Transverse colon (tissue), 4 donors: ENCODE measurements around the gene LARP6. TPM values are rescaled to one million over a fixed set of nuclear protein-coding genes. Genes with fewer than 3 reads are reported as not detected.

Experiments used
- DNase-seq: peaks from one replicate; pipeline ENCODE4 v3.0.0-alpha.2; 2019
- H3K27ac ChIP-seq, 4 donors: fragments of 200-600 bp; sonication (generic); 2 replicates each; pipeline ENCODE4 v1.5.1; 2016 to 2018; ENCODE audit warnings: inconsistent platforms in 4 of 4
- H3K27me3 ChIP-seq: fragments of 200-600 bp; sonication (generic); 2 replicates; pipeline ENCODE4 v1.5.1; 2017; ENCODE audit warnings: inconsistent platforms
- H3K36me3 ChIP-seq, 4 donors: fragments of 200-600 bp; sonication (generic); 2 replicates each; pipeline ENCODE4 v1.5.1; 2017 to 2019; ENCODE audit warnings: inconsistent platforms in 4 of 4
- H3K4me1 ChIP-seq, 4 donors: fragments of 200-600 bp; sonication (generic); 2 replicates each; pipeline ENCODE4 v1.5.1; 2017 to 2020; ENCODE audit warnings: inconsistent platforms in 4 of 4
- H3K4me3 ChIP-seq, 4 donors: fragments of 200-600 bp; sonication (generic); 1 replicate in 1 of 4; 2 replicates in 3 of 4; pipeline versions ENCODE4 v1.5.1 to v1.6.1; 2017 to 2019; ENCODE audit warnings: inconsistent platforms in 4 of 4
- H3K9me3 ChIP-seq, 2 donors: fragments of 200-600 bp; sonication (generic); 2 replicates each; pipeline ENCODE4 v1.5.1; 2017 to 2019; ENCODE audit warnings: inconsistent platforms in 2 of 2
- CTCF ChIP-seq, 5 experiments: fragments of 200-600 bp in 3 of 5; fragments of 450-650 bp in 2 of 5; sonication (generic) in 3 of 5; IDR thresholded peaks; 1 replicate in 2 of 5; 2 replicates in 3 of 5; pipeline ENCODE4 v1.5.1; 2016 to 2017; ENCODE audit warnings: antibody characterized with exemption in 5 of 5, inconsistent platforms in 3 of 5, mild to moderate bottlenecking in 2 of 5, moderate library complexity in 1 of 5
- EP300 ChIP-seq: sonication (generic); formaldehyde crosslinking; IDR thresholded peaks from one replicate; pipeline ENCODE4 v1.6.1; 2017; ENCODE audit warnings: antibody characterized with exemption, low read depth
- POLR2A ChIP-seq: fragments of 450-650 bp; IDR thresholded peaks from one replicate; pipeline ENCODE4 v1.6.1; 2016; ENCODE audit warnings: antibody characterized with exemption, mild to moderate bottlenecking, moderate library complexity
- POLR2AphosphoS5 ChIP-seq, 3 donors: sonication (generic); formaldehyde crosslinking; IDR thresholded peaks; one replicate each; pipeline ENCODE4 v1.6.1; 2016; ENCODE audit warnings: antibody characterized with exemption in 3 of 3
- WGBS, 2 donors: methylation state at CpG; one replicate each; pipeline ENCODE4 v1.1.5; 2018; ENCODE audit warnings: low coverage in 1 of 2; 5-methylcytosine and 5-hydroxymethylcytosine counted together
- in situ Hi-C, 4 donors: fragments of 200-750 bp; cut with MboI; loops; one replicate each; pipeline versions ENCODE4 v1.15.0 to v1.15.1; 2017; ENCODE audit warnings: low sequenced_read_pairs in 3 of 4, low pct_ligation_motif_present in 1 of 4, low pct_unique_long_range_greater_than_20kb in 1 of 4
- intact Hi-C: fragments of 100-400 bp; cut with DNase I; formaldehyde crosslinking; loops from one replicate; pipeline ENCODE4 v1.15.1; 2023; ENCODE audit warnings: low total_unique reads
- total RNA-seq, 4 donors: library from RNA; depleted of rRNA; stranded (reverse); fragments of >200 nt; gene quantifications; one replicate each; pipeline ENCODE4 v1.1.0, GENCODE V29; 2016

The LARP6 gene
- total RNA-seq, 4 donors from 2014 or later: 0.75 to 41.0 (median 8.3) TPM

GRCh38 chr15:70791259-70791658, 62.7 kb downstream of the LARP6 start:
- 40 to 83% methylated on average over 1 to 5 of the region's 5 CpGs for WGBS, 2 donors
- intact Hi-C loops: no loop called here

GRCh38 chr15:70789213-70789612, 64.7 kb downstream of the LARP6 start:
- Histone ChIP-seq H3K27ac (no peak overlapping the region), H3K4me1 (peaks cover 0 to 10% (median 0%) of the 10 kb centered on the region in 4 donors), H3K27me3 (peaks cover 11% of the 10 kb centered on the region), H3K36me3 (no peaks in the 10 kb centered on the region), H3K9me3 (no peaks in the 10 kb centered on the region), H3K4me3 (no peak overlapping the region)
- intact Hi-C loops: no loop called here
- TF ChIP-seq POLR2A (no peak), POLR2AphosphoS5 (IDR thresholded peaks at IDR 0.05) (no peak), EP300 (no peak), CTCF (IDR thresholded peaks at IDR 0.05) (no peak)
- in situ Hi-C loops: no loop called here
- DNase-seq: peak; percentile 25
- WGBS, 2 donors: 62 to 73% methylated on average over 2 to 4 of the region's 4 CpGs

More at GRCh38 chr15:70791259-70791658, 62.7 kb downstream of the LARP6 start:
- no peak for TF ChIP-seq CTCF (IDR thresholded peaks at IDR 0.05)
- no peak for TF ChIP-seq POLR2A
- no peak for TF ChIP-seq EP300
- no peak for TF ChIP-seq POLR2AphosphoS5 (IDR thresholded peaks at IDR 0.05)
- H3K27me3 ChIP-seq: peaks cover 11% of the 10 kb centered on the region
- no peak overlapping the region for H3K4me3 ChIP-seq
- H3K27ac ChIP-seq: no peak overlapping the region
- no peaks in the 10 kb centered on the region for H3K9me3 ChIP-seq
- H3K36me3 ChIP-seq: no peaks in the 10 kb centered on the region
- DNase-seq: no peak
- in situ Hi-C loops: no loop called here
- peaks cover 0 to 10% (median 3%) of the 10 kb centered on the region in 4 donors for H3K4me1 ChIP-seq

GRCh38 chr15:70788114-70789049, 65.6 kb downstream of the LARP6 start:
- H3K36me3 ChIP-seq: no peaks in the 10 kb centered on the region
- in situ Hi-C loops: no loop called here
- no peak for DNase-seq
- intact Hi-C loops: no loop called here
- no peaks in the 10 kb centered on the region for H3K9me3 ChIP-seq
- H3K4me1 ChIP-seq: peaks cover 0 to 10% (median 0%) of the 10 kb centered on the region in 4 donors
- H3K27me3 ChIP-seq: peaks cover 11% of the 10 kb centered on the region
- WGBS, 2 donors: 61 to 73% methylated on average over 6 of the region's 6 CpGs
- H3K4me3 ChIP-seq: no peak overlapping the region
- H3K27ac ChIP-seq: peak overlapping the region in 2 of 4 donors; percentile 30 to 51
- TF ChIP-seq EP300: no peak
- peak in 2 of 3 donors; percentile 23 to 36 for TF ChIP-seq POLR2AphosphoS5 (IDR thresholded peaks at IDR 0.05)

GRCh38 chr15:70786996-70787395, 67.0 kb downstream of the LARP6 start:
- Histone ChIP-seq H3K27me3 (peaks cover 5% of the 10 kb centered on the region), H3K4me3 (no peak overlapping the region), H3K4me1 (peaks cover 0 to 19% (median 0%) of the 10 kb centered on the region in 4 donors), H3K27ac (no peak overlapping the region), H3K9me3 (no peaks in the 10 kb centered on the region), H3K36me3 (no peaks in the 10 kb centered on the region)
- TF ChIP-seq CTCF (IDR thresholded peaks at IDR 0.05) (no peak), POLR2AphosphoS5 (IDR thresholded peaks at IDR 0.05) (no peak), POLR2A (no peak), EP300 (no peak)
- intact Hi-C loops (no loop called here), in situ Hi-C loops (no loop called here)
- DNase-seq: no peak
- 60 to 94% methylated on average over 1 to 4 of the region's 4 CpGs for WGBS, 2 donors
